K562 (cell line): ENCODE results near the gene APOLD1. TPM values are rescaled to one million over a fixed set of nuclear protein-coding genes. Genes with fewer than 3 reads are reported as not detected.
A peak's percentile ranks its signal among the peaks of the same experiment; 100 is the strongest.

Source experiments
- ATAC-seq: fragments of 200-7000 bp; cut with Tn5 transposase; 3 replicates; pipeline ENCODE4 v1.9.1; 2020; ENCODE audit warnings: moderate library complexity
- BruUV-seq: library from RNA; stranded (reverse); fragments of 400-500 nt; replicated peaks from 2 replicates; lab custom pipeline; 2021; lab: Mats Ljungman, UMichigan
- CTCF ChIA-PET: fragments of 300-600 bp; formaldehyde crosslinking; extraction: SDS; loops from one replicate; lab custom pipeline; 2021; ENCODE audit warnings: low intra/inter-chr PET ratio; lab: Yijun Ruan, JAX
- POLR2A ChIA-PET: fragments of 300-600, 350-650 bp; sonication (Branson Sonifier 250); formaldehyde crosslinking; extraction: SDS; loops from one replicate; lab custom pipeline; 2021; ENCODE audit warnings: antibody characterized with exemption, inconsistent platforms; lab: Yijun Ruan, JAX
- DNase-seq, 4 experiments: peaks; one replicate each; pipeline versions ENCODE4 v3.0.0 to v3.0.0-alpha.2; 2011 to 2018; ENCODE audit warnings: low spot score in 3 of 4, mixed read lengths in 3 of 4; ENCODE audit errors: extremely low read depth in 1 of 4
- FAIRE-seq: peaks from 2 replicates; lab custom pipeline; 2011; peaks lifted over from hg19 to GRCh38; lab: Jason Lieb, UNC
- H2AFZ ChIP-seq: 2 replicates; pipeline ENCODE4 v1.6.0; 2011; ENCODE audit warnings: low read depth, low read length, control low read depth, inconsistent platforms
- H3K27ac ChIP-seq: fragments of 200-600 bp; 3 replicates; pipeline ENCODE4 v1.8.0; 2011; ENCODE audit warnings: low read depth, mild to moderate bottlenecking, control low read depth, inconsistent platforms, low read length, moderate library complexity, mixed read lengths; ENCODE audit errors: extremely low read depth
- H3K27me3 ChIP-seq, 2 experiments: fragments of 300-600 bp in 1 of 2; 2 replicates in 1 of 2; 3 replicates in 1 of 2; pipeline versions ENCODE4 v1.6.0 to v1.8.0; 2011; ENCODE audit warnings: inconsistent platforms in 2 of 2, low read length in 2 of 2, mild to moderate bottlenecking in 1 of 2, mixed read lengths in 1 of 2, moderate library complexity in 1 of 2; ENCODE audit not compliant: control insufficient read depth in 2 of 2, insufficient read depth in 2 of 2
- H3K36me3 ChIP-seq: fragments of 300-600 bp; 3 replicates; pipeline ENCODE4 v1.8.0; 2011; ENCODE audit warnings: mild to moderate bottlenecking, low read length, inconsistent platforms; ENCODE audit not compliant: control insufficient read depth, insufficient read depth
- H3K4me1 ChIP-seq, 2 experiments: fragments of 200-600 bp in 1 of 2; replicated peaks in 1 of 2; 2 replicates in 1 of 2; 3 replicates in 1 of 2; pipeline versions ENCODE4 v1.5.1 to v1.8.0; 2011; ENCODE audit warnings: inconsistent platforms in 2 of 2, low read length in 2 of 2, mild to moderate bottlenecking in 1 of 2, mixed read lengths in 1 of 2, moderate library complexity in 1 of 2; ENCODE audit not compliant: control insufficient read depth in 2 of 2, insufficient read depth in 2 of 2
- H3K4me2 ChIP-seq: 2 replicates; pipeline ENCODE4 v1.6.1; 2011; ENCODE audit warnings: low read length, control low read depth, inconsistent platforms, mixed read lengths; ENCODE audit not compliant: insufficient read depth
- H3K4me3 ChIP-seq: fragments of 200-600 bp; sonication (generic), shearing (Covaris generic); 2 replicates; pipeline ENCODE4 v1.5.1; 2016; ENCODE audit warnings: control low read depth, inconsistent platforms
- H3K79me2 ChIP-seq: fragments of 200-600 bp; 3 replicates; pipeline ENCODE4 v1.8.0; 2011; ENCODE audit warnings: low read length, inconsistent platforms; ENCODE audit not compliant: control insufficient read depth, insufficient read depth
- H3K9ac ChIP-seq, 2 experiments: 2 replicates each; pipeline versions ENCODE4 v1.6.0 to v1.6.1; 2011; ENCODE audit warnings: low read depth in 2 of 2, low read length in 2 of 2, control low read depth in 1 of 2, inconsistent platforms in 1 of 2, mild to moderate bottlenecking in 1 of 2, mixed read lengths in 1 of 2; ENCODE audit not compliant: insufficient read depth in 1 of 2
- H3K9me1 ChIP-seq: one replicate; pipeline ENCODE4 v1.6.0; 2011; ENCODE audit warnings: inconsistent platforms, mild to moderate bottlenecking, low read length, moderate library complexity; ENCODE audit not compliant: control insufficient read depth, insufficient read depth
- H3K9me3 ChIP-seq: replicated peaks from 2 replicates; pipeline ENCODE4 v1.5.1; 2011; ENCODE audit warnings: low read depth, low read length, inconsistent platforms; ENCODE audit not compliant: control insufficient read depth, insufficient read depth
- H4K20me1 ChIP-seq: replicated peaks from 2 replicates; pipeline ENCODE4 v1.6.1; 2011; ENCODE audit warnings: low read length, inconsistent platforms, mixed read lengths; ENCODE audit not compliant: control insufficient read depth, insufficient read depth
- FOXP1 ChIP-seq: sonication (generic); formaldehyde crosslinking; IDR thresholded peaks from 2 replicates; pipeline ENCODE4 v1.8.0; 2022; ENCODE audit warnings: mild to moderate bottlenecking, missing genetic modification reagents
- FUS ChIP-seq: fragments of 200-400 bp; formaldehyde crosslinking; optimal IDR thresholded peaks from 2 replicates; pipeline ENCODE3; 2017; ENCODE audit warnings: low read depth, low read length
- NFIC ChIP-seq: fragments of 450-650 bp; IDR thresholded peaks from 2 replicates; pipeline ENCODE4 v1.6.1; 2017; ENCODE audit warnings: mild to moderate bottlenecking, inconsistent platforms
- RAD51 ChIP-seq: fragments of 450-650 bp; IDR thresholded peaks from 2 replicates; pipeline ENCODE4 v1.7.1; 2016; ENCODE audit warnings: low read depth, mild to moderate bottlenecking, borderline replicate concordance
- SP1 ChIP-seq: sonication (generic); formaldehyde crosslinking; IDR thresholded peaks from 2 replicates; pipeline ENCODE4 v1.8.1; 2022; ENCODE audit warnings: mild to moderate bottlenecking, missing genetic modification reagents
- SRSF7 ChIP-seq: fragments of 200-400 bp; formaldehyde crosslinking; optimal IDR thresholded peaks from 2 replicates; pipeline ENCODE3; 2017; ENCODE audit warnings: mild to moderate bottlenecking, low read depth, low read length
- ZNF217 ChIP-seq: sonication (generic); formaldehyde crosslinking; IDR thresholded peaks from 2 replicates; pipeline ENCODE4 v1.8.0; 2022; ENCODE audit warnings: mild to moderate bottlenecking, missing genetic modification reagents
- ZNF354B ChIP-seq: fragments of 250-450 bp; sonication (Bioruptor Pico); IDR thresholded peaks from 2 replicates; pipeline ENCODE4 v1.4.0; 2020
- WGBS: fragments of 100-300 bp; shearing (Covaris generic); methylation state at CpG from one replicate; pipeline ENCODE4 v1.1.6; 2016; ENCODE audit warnings: low coverage, mixed read lengths; ENCODE audit not compliant: insufficient coverage; ENCODE audit errors: missing lambda C conversion rate; 5-methylcytosine and 5-hydroxymethylcytosine counted together
- in situ Hi-C: fragments of 300-500 bp; cut with MboI; formaldehyde crosslinking; loops from 4 replicates; pipeline ENCODE4 v1.15.0; 2018; ENCODE audit warnings: inconsistent platforms, mixed read lengths
- intact Hi-C: fragments of 100-400 bp; cut with micrococcal nuclease; formaldehyde crosslinking; loops from 2 replicates; pipeline ENCODE4 v1.14.2; 2022
- polyA plus RNA-seq, 8 experiments: library from polyadenylated mRNA; depleted of rRNA in 4 of 8; stranded (reverse) in 5 of 8; unstranded in 3 of 8; fragments of >200 nt; fragmentation: Nextera tagmentation in 2 of 8; fragmentation: Illumina TruSeq in 1 of 8; extraction: Ambion mirVana in 2 of 8; extraction: Trizol in 1 of 8; gene quantifications; 2 replicates each; pipeline versions ENCODE4 v1.2.1 to v1.2.3, GENCODE V29; 2011 to 2014; ENCODE audit warnings: inconsistent platforms in 1 of 8, missing spikeins in 1 of 8
- total RNA-seq, 7 experiments: library from RNA; depleted of rRNA in 6 of 7; stranded (reverse); fragments of >200 nt in 6 of 7; fragmentation: Illumina TruSeq in 2 of 7; extraction: Trizol in 2 of 7; gene quantifications; 2 replicates each; pipeline versions ENCODE4 v1.2.1 to v1.2.3, GENCODE V29; 2011 to 2021; ENCODE audit warnings: low replicate concordance in 1 of 7

APOLD1 gene
- total and polyA plus RNA-seq, 9 of the 15 experiments (the other 6 are each of a cell fraction or from before 2014, with no cell fraction given) = 0.28 to 1.1 (median 0.61) TPM

DNA sequence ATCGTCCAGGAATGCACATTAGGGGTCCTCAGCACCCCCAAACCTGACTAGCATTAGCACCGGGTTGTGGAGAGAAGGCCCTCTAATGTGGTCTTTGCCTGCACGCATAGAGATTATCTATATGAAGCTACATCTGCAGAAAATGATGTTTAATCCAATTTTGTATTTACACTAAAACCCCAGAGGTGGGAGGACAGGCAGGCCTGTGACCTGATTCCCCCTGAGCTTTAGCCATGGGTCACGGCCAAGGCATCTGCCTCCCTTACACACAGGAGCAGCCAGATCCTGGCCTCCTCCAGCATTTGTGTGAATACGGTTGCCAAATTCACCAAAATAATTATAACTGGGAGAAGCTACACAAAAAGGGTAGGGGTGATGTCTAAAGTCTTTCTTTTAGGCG is 7.0 kb downstream of the APOLD1 start:
- Histone ChIP-seq H3K27me3 (no peaks in the 10 kb centered on the region), H3K4me3 (no peak overlapping the region), H2AFZ (peak overlapping the region; percentile 80; the same call in 1 of the 2 replicates), H3K27ac (no peak overlapping the region), H3K36me3 (no peaks in the 10 kb centered on the region), H3K9me3 (no peaks in the 10 kb centered on the region), H3K4me2 (no peak overlapping the region), H3K9me1 (no peaks in the 10 kb centered on the region), H3K4me1 (peaks cover 6 to 24% of the 10 kb centered on the region in 2 experiments), H4K20me1 (no peaks in the 10 kb centered on the region), H3K9ac (no peak overlapping the region; a peak in 1 of 4 replicates), H3K79me2 (peaks cover 5% of the 10 kb centered on the region; the same call in 2 of the 3 replicates)
- ChIA-PET CTCF (no interaction called here), POLR2A (interaction anchor here (0.6 to 1.7 kb wide), 3 partner anchors 11 to 422 kb away, joined by 3 to 5 read pairs (median 4); no protein-coding TSS in a partner anchor)
- no TSS peak for BruUV-seq
- no peak for TF ChIP-seq RAD51
- TF ChIP-seq FOXP1 (CRISPR knock-in tag) = no peak
- no peak for TF ChIP-seq ZNF354B (CRISPR knock-in tag)
- no peak for TF ChIP-seq SP1 (CRISPR knock-in tag)
- no peak for TF ChIP-seq FUS
- TF ChIP-seq NFIC = no peak
- TF ChIP-seq SRSF7 = no peak
- no peak for TF ChIP-seq ZNF217
- intact Hi-C loops (no loop called here), in situ Hi-C loops (no loop called here)
- DNase-seq (no peak), ATAC-seq (no peak), FAIRE-seq (no peak)
- WGBS = 60% methylated on average over 6 of the region's 6 CpGs
